ENCODE results near the gene GP1BB. TPM values are rescaled to one million over a fixed set of nuclear protein-coding genes. Genes with fewer than 3 reads are reported as not detected.

Gene GP1BB
- total RNA-seq (10 to 100 TPM in 1 of 10 donors, 1 to 10 TPM in 3, not detected in 6; 5.3 to 13.4 (median 6.4) TPM), polyA plus RNA-seq (10 to 100 TPM; 12.4 to 56.1 TPM)
- long read RNA-seq, donor 1, transcript GP1BB-201 (2 exons, 1,553 nt), result major isoform, 13 of 13 reads
- long read RNA-seq, donor 1, partial matches to known transcripts, result 0 of 13 reads
- long read RNA-seq, donor 1, other reads (novel, unspliced or antisense), result 0 of 13 reads
- long read RNA-seq, donor 2, transcript GP1BB-201 (2 exons, 1,553 nt), result major isoform, 43 of 43 reads
- long read RNA-seq, donor 2, partial matches to known transcripts, result 0 of 43 reads
- long read RNA-seq, donor 2, other reads (novel, unspliced or antisense), result 0 of 43 reads
- long read RNA-seq, donor 3, partial matches to known transcripts, result 0 of 5 reads
- long read RNA-seq, donor 3, other reads (novel, unspliced or antisense), result 1 of 5 reads

DNA sequence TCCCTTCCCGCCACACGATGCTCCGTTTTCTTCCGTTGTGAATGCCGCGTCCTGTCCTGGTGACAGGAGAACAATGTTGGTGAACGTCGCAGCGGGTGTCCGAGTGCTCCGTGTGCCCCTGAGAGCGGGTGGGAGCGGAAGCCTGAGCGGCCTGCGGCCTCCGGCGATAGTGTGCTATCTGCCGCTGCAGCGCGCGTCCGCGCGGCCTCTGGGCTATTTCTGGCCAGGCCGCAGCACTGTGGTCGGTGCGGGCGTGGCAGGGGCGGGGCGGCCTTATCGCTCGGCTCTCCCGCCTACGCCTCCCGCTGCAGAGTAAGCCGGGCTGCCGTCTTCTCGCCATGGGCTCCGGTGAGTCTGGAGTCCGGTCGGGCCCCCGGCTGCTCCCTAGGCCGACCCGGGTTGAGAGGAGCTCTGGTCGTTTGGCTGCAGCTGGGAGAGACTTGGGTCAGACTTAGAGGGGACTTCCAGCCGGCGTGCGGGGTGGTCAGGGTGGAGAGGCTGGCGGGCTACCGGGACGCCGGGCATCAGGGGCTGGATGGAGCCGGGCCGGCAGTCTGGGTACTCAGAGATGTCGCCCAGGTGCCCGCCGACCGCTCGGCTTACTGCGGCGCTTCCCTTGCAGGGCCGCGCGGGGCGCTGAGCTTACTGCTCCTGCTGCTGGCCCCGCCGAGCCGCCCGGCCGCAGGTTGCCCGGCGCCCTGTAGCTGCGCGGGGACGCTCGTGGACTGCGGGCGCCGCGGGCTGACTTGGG is at the start of gene GP1BB:
Gene GP1BB (plus strand): TSS at position 308 of the 751 bp plus-strand sequence. CDS start 31 bp downstream, at position 339.
- peaks cover 20 to 58% (median 35%) of the 10 kb centered on the region in 9 donors for H3K4me1 ChIP-seq
- peaks cover 0 to 64% (median 29%) of the 10 kb centered on the region in 7 donors for H3K27me3 ChIP-seq
- H3K4me3 ChIP-seq, result peak within 1 kb of the TSS in 9 of 10 donors; percentile 17 to 49 (median 39)
- ATAC-seq, result peak; percentile 58 to 80 (median 74)
- peaks cover 0 to 30% (median 6%) of the 10 kb centered on the region in 9 donors for H3K36me3 ChIP-seq
- intact Hi-C loops (cut with DNase I), result no loop called here
- WGBS, 2 donors, result 11 to 21% methylated on average over 67 to 80 of the region's 80 CpGs
- no peaks in the 10 kb centered on the region for H3K9me3 ChIP-seq
- peak in 1 of 9 donors; percentile 25 for TF ChIP-seq CTCF (IDR thresholded peaks at IDR 0.05)
- DNase-seq, result peak; percentile 64 to 76
- H3K27ac ChIP-seq, result peak within 1 kb of the TSS; percentile 31 to 93 (median 73)

DNA sequence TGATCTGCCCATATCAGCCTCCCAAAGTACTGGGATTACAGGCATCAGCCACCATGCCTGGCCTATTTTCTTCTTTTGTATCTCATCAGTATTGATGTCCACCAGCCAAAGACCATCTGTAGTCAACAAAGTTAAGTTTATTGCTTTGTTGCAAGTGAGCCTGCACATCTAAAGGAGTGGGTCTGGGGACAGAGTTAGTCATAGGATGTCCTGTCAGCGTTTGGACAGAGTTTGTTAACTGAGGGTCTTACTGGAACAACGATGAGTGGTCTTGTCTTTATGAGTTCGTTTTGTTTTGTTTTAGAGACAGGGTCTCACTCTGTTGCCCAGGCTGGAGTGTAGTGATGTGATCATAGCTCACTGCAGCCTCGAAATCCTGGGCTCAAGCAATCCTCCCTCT is 49.7 kb upstream of the GP1BB start:
- intact Hi-C loops (cut with DNase I), result no loop called here
- Histone ChIP-seq H3K4me3 (no peak overlapping the region), H3K36me3 (no peaks in the 10 kb centered on the region), H3K4me1 (peaks cover 0 to 12% (median 0%) of the 10 kb centered on the region in 9 donors), H3K27ac (no peak overlapping the region), H3K27me3 (peaks cover 0 to 9% (median 0%) of the 10 kb centered on the region in 7 donors), H3K9me3 (peaks cover 0 to 5% (median 0%) of the 10 kb centered on the region in 11 donors)
- TF ChIP-seq CTCF (IDR thresholded peaks at IDR 0.05), result no peak
- 81 to 86% methylated on average over 4 of the region's 4 CpGs for WGBS, 2 donors
- ATAC-seq, result no peak
- no peak for DNase-seq

GRCh38 chr22:19674129-19674928 is 49.0 kb upstream of the GP1BB start:
- Histone ChIP-seq H3K27ac (no peak overlapping the region), H3K27me3 (peaks cover 0 to 9% (median 0%) of the 10 kb centered on the region in 7 donors), H3K36me3 (no peaks in the 10 kb centered on the region), H3K4me1 (peaks cover 0 to 12% (median 0%) of the 10 kb centered on the region in 9 donors), H3K9me3 (peaks cover 0 to 5% (median 0%) of the 10 kb centered on the region in 11 donors), H3K4me3 (no peak overlapping the region)
- TF ChIP-seq CTCF (IDR thresholded peaks at IDR 0.05), result no peak
- no peak for ATAC-seq
- intact Hi-C loops (cut with DNase I), result no loop called here
- 73 to 74% methylated on average over 11 of the region's 11 CpGs for WGBS, 2 donors
- DNase-seq, result no peak

DNA sequence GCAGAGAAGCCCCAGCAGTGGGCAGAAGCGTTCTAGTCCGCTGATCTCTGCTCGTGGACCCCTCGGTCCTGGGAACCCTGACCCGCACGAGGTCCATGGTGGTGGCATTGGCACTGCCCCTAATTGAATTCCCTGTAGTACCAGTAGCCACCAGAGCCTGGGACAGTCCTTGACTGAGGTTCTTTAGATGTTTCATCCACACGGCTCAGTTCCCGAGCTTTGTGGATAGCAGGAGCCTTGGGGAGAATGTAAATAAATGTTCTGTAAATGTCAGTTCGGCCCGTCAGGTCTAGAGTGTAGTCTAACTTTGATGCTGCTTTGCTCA is 48.4 kb upstream of the GP1BB start:
- Histone ChIP-seq H3K36me3 (no peaks in the 10 kb centered on the region), H3K4me3 (no peak overlapping the region), H3K4me1 (peaks cover 0 to 12% (median 0%) of the 10 kb centered on the region in 9 donors), H3K27me3 (peaks cover 0 to 12% (median 0%) of the 10 kb centered on the region in 7 donors), H3K27ac (no peak overlapping the region), H3K9me3 (peaks cover 0 to 5% (median 0%) of the 10 kb centered on the region in 11 donors)
- DNase-seq, result no peak
- intact Hi-C loops (cut with DNase I), result no loop called here
- ATAC-seq, result no peak
- 86% methylated on average over 10 of the region's 10 CpGs for WGBS, 2 donors
- TF ChIP-seq CTCF (IDR thresholded peaks at IDR 0.05), result no peak
